ENCODE measurements around the gene PLPPR4. TPM values are rescaled to one million over a fixed set of nuclear protein-coding genes. Genes with fewer than 3 reads are reported as not detected.
A peak's percentile ranks its signal among the peaks of the same experiment; 100 is the strongest.

The PLPPR4 gene
- total and polyA plus RNA-seq, 2 donors from 2014 or later = 0.09 to 0.45 TPM

- FAIRE-seq (no peak), DNase-seq (no peak)
- H3K9ac ChIP-seq (ENCODE audit: low read length in 3 of 3) = no peak overlapping the region
- no peaks in the 10 kb centered on the region for H3K9me3 ChIP-seq (ENCODE audit: control insufficient read depth in 2 of 3, insufficient read depth in 1 of 3, low read length in 3 of 3)
- H3K36me3 ChIP-seq (ENCODE audit: control insufficient read depth in 2 of 3, insufficient read depth in 3 of 3, low read length in 3 of 3) = no peaks in the 10 kb centered on the region
- no peaks in the 10 kb centered on the region for H3K4me1 ChIP-seq (ENCODE audit: control insufficient read depth in 2 of 3, insufficient read depth in 2 of 3, low read depth in 1 of 3, low read length in 3 of 3)
- no peak overlapping the region for H3K4me3 ChIP-seq (ENCODE audit: low read length in 3 of 3)
- no peak for TF ChIP-seq CTCF (IDR thresholded peaks at IDR 0.05; ENCODE audit: borderline replicate concordance, extremely low read depth, insufficient read depth)
- intact Hi-C loops (cut with DNase I) = no loop called here
- H3K27me3 ChIP-seq (ENCODE audit: control insufficient read depth, insufficient read depth, low read length) = no peaks in the 10 kb centered on the region
- H3K27ac ChIP-seq (ENCODE audit: low read depth in 2 of 2, low read length in 2 of 2) = no peak overlapping the region
Measured at GRCh38 chr1:99271249-99271648, 7.0 kb downstream of the PLPPR4 start.

DNA sequence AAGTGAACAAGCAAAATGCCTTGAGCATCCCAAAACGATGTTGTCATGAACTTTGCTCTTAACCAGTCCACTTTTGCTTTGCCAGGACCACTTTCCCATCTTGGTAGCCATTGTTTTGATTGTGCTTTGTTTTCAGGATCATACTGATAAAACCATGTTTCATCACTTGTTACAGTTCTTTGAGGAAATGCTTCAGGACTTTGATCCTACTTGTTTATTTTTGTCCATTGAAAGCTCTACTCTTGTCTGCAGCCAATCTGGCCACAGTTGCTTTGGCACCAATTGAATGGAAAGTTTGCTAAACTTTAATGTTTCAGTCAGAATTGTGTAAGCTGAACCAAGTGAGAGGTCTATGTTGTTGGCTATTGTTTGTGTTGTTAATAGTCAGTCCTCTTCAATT lies 12.8 kb downstream of the PLPPR4 start:
- Histone ChIP-seq H3K4me1 (ENCODE audit: control insufficient read depth in 2 of 3, insufficient read depth in 2 of 3, low read depth in 1 of 3, low read length in 3 of 3) (no peaks in the 10 kb centered on the region), H3K4me3 (ENCODE audit: low read length in 3 of 3) (no peak overlapping the region), H3K27ac (ENCODE audit: low read depth in 2 of 2, low read length in 2 of 2) (no peak overlapping the region), H3K27me3 (ENCODE audit: control insufficient read depth, insufficient read depth, low read length) (no peaks in the 10 kb centered on the region), H3K9ac (ENCODE audit: low read length in 3 of 3) (no peak overlapping the region), H3K9me3 (ENCODE audit: control insufficient read depth in 2 of 3, insufficient read depth in 1 of 3, low read length in 3 of 3) (no peaks in the 10 kb centered on the region), H3K36me3 (ENCODE audit: control insufficient read depth in 2 of 3, insufficient read depth in 3 of 3, low read length in 3 of 3) (no peaks in the 10 kb centered on the region)
- DNase-seq (no peak), FAIRE-seq (no peak)
- intact Hi-C loops (cut with DNase I) = no loop called here
- TF ChIP-seq CTCF (IDR thresholded peaks at IDR 0.05; ENCODE audit: borderline replicate concordance, extremely low read depth, insufficient read depth) = no peak

- intact Hi-C loops (cut with DNase I) = no loop called here
- H3K9me3 ChIP-seq (ENCODE audit: control insufficient read depth in 2 of 3, insufficient read depth in 1 of 3, low read length in 3 of 3) = no peaks in the 10 kb centered on the region
- no peak overlapping the region for H3K4me3 ChIP-seq (ENCODE audit: low read length in 3 of 3)
- FAIRE-seq (no peak), DNase-seq (peak in 2 of 5 donors; percentile 4 to 13)
- no peaks in the 10 kb centered on the region for H3K36me3 ChIP-seq (ENCODE audit: control insufficient read depth in 2 of 3, insufficient read depth in 3 of 3, low read length in 3 of 3)
- no peak overlapping the region for H3K27ac ChIP-seq (ENCODE audit: low read depth in 2 of 2, low read length in 2 of 2)
- H3K27me3 ChIP-seq (ENCODE audit: control insufficient read depth, insufficient read depth, low read length) = no peaks in the 10 kb centered on the region
- H3K4me1 ChIP-seq (ENCODE audit: control insufficient read depth in 2 of 3, insufficient read depth in 2 of 3, low read depth in 1 of 3, low read length in 3 of 3) = no peaks in the 10 kb centered on the region
- no peak overlapping the region for H3K9ac ChIP-seq (ENCODE audit: low read length in 3 of 3)
- TF ChIP-seq CTCF (IDR thresholded peaks at IDR 0.05; ENCODE audit: borderline replicate concordance, extremely low read depth, insufficient read depth) = no peak
Measured at GRCh38 chr1:99279525-99279924, 15.2 kb downstream of the PLPPR4 start.

DNA sequence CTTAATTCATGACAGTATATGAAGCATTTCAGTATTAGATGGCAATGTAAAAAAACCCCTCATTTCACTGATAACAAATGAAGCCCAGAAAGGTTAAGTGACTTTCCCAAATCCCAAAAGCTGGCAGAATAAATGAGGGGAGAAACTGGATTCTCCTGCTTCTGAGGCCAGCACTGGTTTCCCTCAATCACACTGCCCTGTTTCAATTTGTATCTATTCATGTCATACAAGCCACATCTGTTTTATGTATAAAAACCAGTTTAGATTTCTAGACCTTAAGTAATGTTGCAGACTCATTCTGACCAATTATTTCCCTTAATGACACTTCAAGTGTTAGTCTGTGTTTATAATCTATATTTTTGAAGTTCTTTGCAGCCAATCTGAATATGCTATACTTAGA lies 16.8 kb downstream of the PLPPR4 start:
- no peak for TF ChIP-seq CTCF (IDR thresholded peaks at IDR 0.05; ENCODE audit: borderline replicate concordance, extremely low read depth, insufficient read depth)
- Histone ChIP-seq H3K36me3 (ENCODE audit: control insufficient read depth in 2 of 3, insufficient read depth in 3 of 3, low read length in 3 of 3) (no peaks in the 10 kb centered on the region), H3K9me3 (ENCODE audit: control insufficient read depth in 2 of 3, insufficient read depth in 1 of 3, low read length in 3 of 3) (no peaks in the 10 kb centered on the region), H3K4me3 (ENCODE audit: low read length in 3 of 3) (no peak overlapping the region), H3K27me3 (ENCODE audit: control insufficient read depth, insufficient read depth, low read length) (no peaks in the 10 kb centered on the region), H3K27ac (ENCODE audit: low read depth in 2 of 2, low read length in 2 of 2) (no peak overlapping the region), H3K4me1 (ENCODE audit: control insufficient read depth in 2 of 3, insufficient read depth in 2 of 3, low read depth in 1 of 3, low read length in 3 of 3) (no peaks in the 10 kb centered on the region), H3K9ac (ENCODE audit: low read length in 3 of 3) (no peak overlapping the region)
- FAIRE-seq (no peak), DNase-seq (no peak)
- intact Hi-C loops (cut with DNase I) = no loop called here

Measured in kidney (tissue), 14 donors.